Muscle layer of duodenum (tissue), 2 donors: ENCODE measurements around the gene NXF1.

ENCODE experiments used
- H3K27ac ChIP-seq: one replicate; pipeline ENCODE4 v1.7.0; 2013; ENCODE audit warnings: mild to moderate bottlenecking, low read length
- H3K27me3 ChIP-seq: one replicate; pipeline ENCODE4 v1.7.0; 2013; ENCODE audit warnings: low read depth, mild to moderate bottlenecking, control low read depth, low read length
- H3K36me3 ChIP-seq, 2 donors: one replicate each; pipeline ENCODE4 v1.7.0; 2013; ENCODE audit warnings: low read length in 2 of 2, control low read depth in 1 of 2, mild to moderate bottlenecking in 1 of 2; ENCODE audit not compliant: insufficient read depth in 2 of 2, control insufficient read depth in 1 of 2
- H3K4me1 ChIP-seq, 2 donors: one replicate each; pipeline ENCODE4 v1.7.0; 2013; ENCODE audit warnings: low read length in 2 of 2, mild to moderate bottlenecking in 2 of 2, control low read depth in 1 of 2, moderate library complexity in 1 of 2; ENCODE audit not compliant: insufficient read depth in 2 of 2, control insufficient read depth in 1 of 2
- H3K4me3 ChIP-seq, 2 donors: one replicate each; pipeline ENCODE4 v1.7.0; 2013; ENCODE audit warnings: low read length in 2 of 2, low read depth in 1 of 2, mild to moderate bottlenecking in 1 of 2
- H3K9me3 ChIP-seq, 2 donors: one replicate each; pipeline ENCODE4 v1.7.0; 2013; ENCODE audit warnings: low read length in 2 of 2, control low read depth in 1 of 2, mild to moderate bottlenecking in 1 of 2; ENCODE audit not compliant: control insufficient read depth in 1 of 2
- donor health status: healthy.

The NXF1 gene

DNA sequence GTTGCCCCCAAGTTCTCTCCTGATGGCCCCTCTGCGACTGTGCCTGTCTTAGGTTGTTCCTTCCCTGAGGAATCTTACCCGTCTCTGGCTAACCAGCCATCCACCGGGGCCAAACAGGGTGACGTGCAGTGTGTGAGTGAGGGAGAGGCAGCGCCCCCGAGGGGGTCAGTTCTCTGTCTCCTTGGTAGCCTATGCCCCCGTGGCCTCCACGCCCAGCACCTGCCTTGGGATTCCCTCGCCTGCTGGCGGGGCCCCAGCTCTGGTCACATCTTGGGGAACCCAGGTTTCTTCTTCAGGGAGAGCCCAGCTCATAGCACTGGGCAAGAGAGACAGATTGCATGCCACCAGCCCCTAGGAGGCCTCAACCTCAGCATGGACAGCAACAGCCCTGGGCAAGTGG, 5.8 kb downstream of the NXF1 start:
- Histone ChIP-seq H3K4me3 (no peak overlapping the region), H3K4me1 (peaks cover 8 to 12% of the 10 kb centered on the region in 2 donors), H3K36me3 (peaks cover 70 to 87% of the 10 kb centered on the region in 2 donors), H3K27me3 (no peaks in the 10 kb centered on the region), H3K9me3 (no peaks in the 10 kb centered on the region), H3K27ac (no peak overlapping the region)

GRCh38 chr11:62796281-62796680, 9.0 kb downstream of the NXF1 start:
- no peaks in the 10 kb centered on the region for H3K9me3 ChIP-seq
- peaks cover 8 to 14% of the 10 kb centered on the region in 2 donors for H3K4me1 ChIP-seq
- no peaks in the 10 kb centered on the region for H3K27me3 ChIP-seq
- H3K36me3 ChIP-seq = peaks cover 61 to 81% of the 10 kb centered on the region in 2 donors
- H3K4me3 ChIP-seq = no peak overlapping the region
- H3K27ac ChIP-seq = no peak overlapping the region

DNA sequence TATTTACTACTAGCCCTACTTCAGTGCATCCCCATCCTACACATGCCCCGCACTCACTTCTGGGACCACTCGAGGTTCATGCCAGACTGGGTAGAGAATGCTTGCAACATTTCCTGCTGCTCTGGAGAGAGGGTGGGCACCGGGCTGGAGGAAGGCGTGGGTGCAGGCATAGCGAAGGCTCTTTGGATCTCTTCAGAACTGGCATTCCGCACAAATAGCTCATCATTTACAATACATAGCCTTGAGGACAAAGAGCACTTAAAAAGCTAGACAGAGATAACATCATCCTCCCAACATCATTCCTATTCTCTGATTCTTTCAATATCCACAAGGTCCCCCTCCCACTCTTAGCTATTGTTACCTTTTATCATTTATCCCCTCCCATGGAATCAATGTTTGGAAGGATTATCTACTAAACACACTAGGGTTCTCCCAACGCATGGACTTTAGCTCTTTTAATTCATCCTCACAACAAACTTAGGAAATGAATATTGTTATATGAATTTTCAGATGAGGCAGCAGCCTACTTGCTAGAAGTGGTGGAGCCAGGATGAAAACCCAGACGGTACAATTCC, 11.0 kb downstream of the NXF1 start:
- Histone ChIP-seq H3K27me3 (no peaks in the 10 kb centered on the region), H3K36me3 (peaks cover 50 to 78% of the 10 kb centered on the region in 2 donors), H3K4me1 (peaks cover 8 to 33% of the 10 kb centered on the region in 2 donors), H3K4me3 (no peak overlapping the region), H3K9me3 (no peaks in the 10 kb centered on the region), H3K27ac (no peak overlapping the region)

- Histone ChIP-seq H3K36me3 (peaks cover 42 to 62% of the 10 kb centered on the region in 2 donors), H3K4me1 (peaks cover 16 to 48% of the 10 kb centered on the region in 2 donors), H3K27me3 (no peaks in the 10 kb centered on the region), H3K9me3 (no peaks in the 10 kb centered on the region), H3K27ac (peak overlapping the region; percentile 53), H3K4me3 (peak overlapping the region; percentile 78 to 94)
These were observed 13.1 kb downstream of the NXF1 start for GRCh38 chr11:62792202-62792575.

GRCh38 chr11:62791501-62792201, 13.6 kb downstream of the NXF1 start, which contains the start of gene TMEM223:
Gene TMEM223 (minus strand): TSS chr11:62792006. CDS start chr11:62791994, 12 bp downstream.
- peaks cover 16 to 48% of the 10 kb centered on the region in 2 donors for H3K4me1 ChIP-seq
- H3K9me3 ChIP-seq = no peaks in the 10 kb centered on the region

DNA sequence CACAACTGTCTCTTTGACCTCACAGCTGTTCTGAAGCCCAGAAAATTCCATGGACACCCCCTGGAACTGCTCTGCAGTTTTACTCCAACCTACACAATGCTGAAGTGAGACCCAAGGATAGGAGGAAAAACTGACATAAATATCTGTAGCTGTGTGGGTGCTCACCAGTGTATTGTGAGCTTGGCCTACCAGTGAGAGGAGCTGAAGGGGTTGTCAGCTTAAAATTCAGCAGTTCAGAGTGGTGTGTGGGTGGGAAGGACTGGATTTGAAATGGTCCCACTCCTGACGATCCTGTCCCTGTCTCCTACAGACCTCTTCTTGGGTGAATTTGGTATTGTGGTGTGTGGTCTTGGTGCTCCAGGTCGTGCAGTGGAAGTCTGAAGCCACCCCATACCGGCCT, 15.7 kb downstream of the NXF1 start:
- Histone ChIP-seq H3K36me3 (peaks cover 22 to 38% of the 10 kb centered on the region in 2 donors), H3K4me3 (no peak overlapping the region), H3K27me3 (no peaks in the 10 kb centered on the region), H3K27ac (no peak overlapping the region), H3K9me3 (no peaks in the 10 kb centered on the region), H3K4me1 (peaks cover 22 to 57% of the 10 kb centered on the region in 2 donors)

More at GRCh38 chr11:62791501-62792201, 13.6 kb downstream of the NXF1 start, which contains the start of gene TMEM223:
- Histone ChIP-seq H3K27ac (peak within 1 kb of the TSS; percentile 53), H3K27me3 (no peaks in the 10 kb centered on the region), H3K4me3 (peak within 1 kb of the TSS; percentile 78 to 94), H3K36me3 (peaks cover 39 to 57% of the 10 kb centered on the region in 2 donors)

DNA sequence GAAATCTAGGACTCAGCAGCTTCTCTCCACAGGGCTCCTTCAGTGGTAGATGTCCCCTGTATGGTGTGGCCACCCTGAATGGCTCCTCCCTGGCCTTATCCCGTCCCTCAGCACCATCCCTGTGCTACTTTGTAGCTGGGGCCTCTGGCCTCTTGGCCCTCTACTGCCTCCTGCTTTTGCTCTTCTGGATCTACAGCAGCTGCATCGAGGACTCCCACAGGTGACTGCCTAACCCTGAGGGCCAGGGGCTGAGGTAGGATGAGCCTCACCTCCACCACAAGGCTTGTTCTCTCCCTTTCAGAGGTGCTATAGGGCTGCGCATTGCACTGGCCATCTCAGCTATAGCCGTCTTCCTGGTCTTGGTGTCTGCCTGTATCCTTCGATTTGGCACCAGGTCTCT, 16.2 kb downstream of the NXF1 start:
- H3K27ac ChIP-seq = no peak overlapping the region
- no peak overlapping the region for H3K4me3 ChIP-seq
- no peaks in the 10 kb centered on the region for H3K27me3 ChIP-seq
- H3K4me1 ChIP-seq = peaks cover 22 to 57% of the 10 kb centered on the region in 2 donors
- H3K36me3 ChIP-seq = peaks cover 16 to 32% of the 10 kb centered on the region in 2 donors
- no peaks in the 10 kb centered on the region for H3K9me3 ChIP-seq

DNA sequence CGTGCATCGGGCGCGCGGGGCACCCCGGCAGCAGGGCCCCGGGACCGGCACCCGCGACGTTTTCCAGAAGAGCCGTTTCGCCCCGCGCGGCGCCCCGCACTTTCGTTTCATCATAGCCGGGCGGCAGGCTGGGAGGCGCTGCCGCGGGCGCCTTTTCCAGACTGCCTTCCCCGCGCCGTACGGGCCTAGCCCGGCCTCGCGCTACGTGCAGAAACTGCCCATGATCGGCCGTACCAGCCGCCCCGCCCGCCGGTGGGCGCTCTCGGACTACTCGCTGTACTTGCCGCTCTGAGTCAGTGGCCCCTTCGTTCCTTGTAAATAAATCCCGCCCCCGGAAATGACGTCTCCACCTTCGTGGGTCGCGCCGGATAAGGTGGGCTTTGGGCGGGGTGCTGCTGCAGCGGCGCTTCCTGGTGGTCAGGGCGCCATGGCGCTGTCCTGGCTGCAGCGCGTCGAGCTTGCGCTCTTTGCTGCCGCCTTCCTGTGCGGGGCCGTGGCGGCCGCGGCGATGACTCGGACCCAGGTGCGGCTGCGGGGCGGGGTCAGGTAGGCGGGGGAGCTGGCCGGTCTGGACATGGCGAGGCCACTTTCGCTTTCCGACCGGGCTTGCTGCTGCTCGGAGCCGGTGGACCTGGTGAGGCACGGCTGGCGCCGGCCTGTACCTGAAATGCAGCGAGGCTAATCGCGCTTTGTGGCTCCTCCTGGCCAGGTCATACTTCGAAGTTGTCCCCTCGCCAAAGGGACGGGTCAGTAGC, 18.1 kb downstream of the NXF1 start, which contains the start of gene TMEM179B:
Gene TMEM179B, plus strand, starts transcription at position 398 of the 755 bp plus-strand sequence. Its CDS starts 30 bp downstream, at position 428.
- H3K4me3 ChIP-seq = peak within 1 kb of the TSS; percentile 98
- H3K27ac ChIP-seq = peak within 1 kb of the TSS; percentile 94
- H3K9me3 ChIP-seq = no peaks in the 10 kb centered on the region
- H3K27me3 ChIP-seq = no peaks in the 10 kb centered on the region
- H3K4me1 ChIP-seq = peaks cover 16 to 50% of the 10 kb centered on the region in 2 donors
- peaks cover 19 to 27% of the 10 kb centered on the region in 2 donors for H3K36me3 ChIP-seq

DNA sequence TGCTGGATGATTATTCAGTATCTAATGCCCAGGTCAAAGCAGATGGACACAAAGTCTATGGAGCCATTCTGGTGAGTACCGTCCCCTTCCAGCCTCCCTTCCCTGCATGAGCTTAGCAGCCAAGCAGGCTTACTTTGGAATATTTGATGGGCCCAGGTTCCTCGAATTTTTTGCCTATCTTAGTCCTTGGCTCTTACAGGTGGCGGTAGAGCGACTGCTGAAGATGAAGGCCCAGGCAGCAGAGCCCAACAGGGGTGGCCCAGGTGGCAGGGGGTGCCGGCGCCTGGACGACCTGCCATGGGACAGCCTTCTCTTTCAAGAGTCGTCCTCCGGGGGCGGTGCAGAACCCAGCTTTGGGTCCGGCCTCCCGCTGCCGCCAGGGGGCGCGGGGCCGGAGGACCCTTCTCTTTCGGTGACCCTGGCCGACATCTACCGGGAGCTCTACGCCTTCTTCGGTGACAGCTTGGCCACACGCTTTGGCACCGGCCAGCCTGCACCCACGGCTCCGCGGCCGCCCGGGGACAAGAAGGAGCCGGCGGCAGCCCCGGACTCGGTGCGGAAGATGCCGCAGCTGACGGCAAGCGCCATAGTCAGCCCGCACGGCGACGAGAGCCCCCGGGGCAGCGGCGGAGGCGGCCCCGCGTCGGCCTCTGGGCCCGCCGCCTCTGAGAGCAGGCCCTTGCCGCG, 18.8 kb downstream of the NXF1 start:
- peaks cover 14 to 45% of the 10 kb centered on the region in 2 donors for H3K4me1 ChIP-seq
- no peaks in the 10 kb centered on the region for H3K9me3 ChIP-seq
- peaks cover 22 to 31% of the 10 kb centered on the region in 2 donors for H3K36me3 ChIP-seq
- H3K27me3 ChIP-seq = no peaks in the 10 kb centered on the region
- H3K4me3 ChIP-seq = peak overlapping the region; percentile 98
- H3K27ac ChIP-seq = peak overlapping the region; percentile 94

DNA sequence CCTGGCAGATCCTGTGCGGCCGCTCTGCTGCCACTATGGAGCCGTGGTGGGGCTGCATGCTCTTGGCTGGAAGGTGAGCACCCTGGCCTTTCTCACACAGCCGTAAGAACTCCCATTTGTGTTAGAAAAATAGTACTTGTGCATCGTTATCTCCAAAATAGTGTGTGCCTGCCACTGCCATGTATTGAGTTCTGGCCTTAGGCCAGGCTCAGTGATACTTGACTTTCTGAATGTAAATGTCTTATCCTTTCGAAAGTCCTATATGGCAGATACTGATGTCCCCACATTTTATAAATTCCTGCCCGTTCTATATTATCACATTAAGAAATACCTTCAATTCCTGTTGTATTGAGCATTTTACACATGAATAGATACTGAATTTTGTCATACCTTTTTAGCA, 22.5 kb downstream of the NXF1 start:
- no peaks in the 10 kb centered on the region for H3K27me3 ChIP-seq
- no peak overlapping the region for H3K27ac ChIP-seq
- H3K9me3 ChIP-seq = no peaks in the 10 kb centered on the region
- peaks cover 6 to 9% of the 10 kb centered on the region in 2 donors for H3K4me1 ChIP-seq
- no peak overlapping the region for H3K4me3 ChIP-seq
- peaks cover 20 to 23% of the 10 kb centered on the region in 2 donors for H3K36me3 ChIP-seq
